GM21367 (cell line): ENCODE results near the gene ZBTB25.

Experiments
- ATAC-seq: cut with Tn5 transposase; IDR thresholded peaks from one replicate; pipeline ENCODE4 v1.9.1; 2021; ENCODE audit not compliant: unreplicated experiment

Gene ZBTB25, protein sequence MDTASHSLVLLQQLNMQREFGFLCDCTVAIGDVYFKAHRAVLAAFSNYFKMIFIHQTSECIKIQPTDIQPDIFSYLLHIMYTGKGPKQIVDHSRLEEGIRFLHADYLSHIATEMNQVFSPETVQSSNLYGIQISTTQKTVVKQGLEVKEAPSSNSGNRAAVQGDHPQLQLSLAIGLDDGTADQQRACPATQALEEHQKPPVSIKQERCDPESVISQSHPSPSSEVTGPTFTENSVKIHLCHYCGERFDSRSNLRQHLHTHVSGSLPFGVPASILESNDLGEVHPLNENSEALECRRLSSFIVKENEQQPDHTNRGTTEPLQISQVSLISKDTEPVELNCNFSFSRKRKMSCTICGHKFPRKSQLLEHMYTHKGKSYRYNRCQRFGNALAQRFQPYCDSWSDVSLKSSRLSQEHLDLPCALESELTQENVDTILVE

GRCh38 chr14:64503434-64504309 is at the start of gene ZBTB25:
ZBTB25 (minus strand) TSS chr14:64503838; CDS start chr14:64490533, 13,305 bp downstream.
- ATAC-seq = peak; percentile 49

GRCh38 chr14:64550621-64551333 is 47.1 kb upstream of the ZBTB25 start:
- ATAC-seq = no peak

DNA sequence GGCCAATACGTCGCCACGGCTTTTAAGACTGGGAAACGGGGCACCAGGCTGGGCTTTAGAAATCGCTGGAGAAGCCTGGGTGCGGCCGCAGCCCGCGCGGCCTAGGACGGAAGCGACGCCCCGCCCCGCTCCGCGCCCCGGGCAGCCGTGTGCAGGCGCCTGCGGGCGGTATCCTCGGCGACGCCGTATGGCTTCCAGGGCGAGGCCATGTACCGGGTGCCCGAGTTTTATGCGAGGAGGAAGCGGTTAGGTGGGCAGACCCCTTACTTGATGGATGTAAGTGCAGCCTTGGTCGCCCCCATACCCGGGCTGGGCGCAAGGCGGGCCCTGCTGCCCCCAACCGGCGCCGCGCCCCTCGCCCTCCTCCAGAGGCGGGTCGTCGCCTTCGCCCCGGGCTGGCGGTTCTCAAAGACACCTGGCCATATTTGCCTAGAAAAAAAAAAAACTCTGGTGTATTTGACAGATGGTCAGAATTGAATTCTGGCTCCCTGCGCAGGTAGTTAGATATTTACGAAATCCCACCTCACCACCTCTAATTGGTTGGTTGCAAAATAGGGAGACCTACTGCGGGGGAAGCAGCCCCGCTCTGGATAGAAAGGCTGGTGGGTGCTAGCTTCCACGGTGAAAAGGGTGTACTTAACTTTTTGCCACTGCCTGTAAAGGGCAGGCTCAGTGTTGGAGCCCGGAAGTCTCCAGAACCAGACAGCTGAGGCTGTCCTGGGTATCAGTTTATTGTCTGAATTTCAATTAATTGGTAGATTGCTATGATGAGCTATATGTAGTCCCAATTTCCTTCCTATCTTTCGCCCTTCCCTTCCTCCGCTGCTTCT is 46.4 kb upstream of the ZBTB25 start, which contains the start of gene PPP1R36:
Gene PPP1R36, plus strand, starts transcription at position 171 of the 830 bp plus-strand sequence. Its CDS starts 37 bp downstream, at position 208.
- no peak for ATAC-seq

- no peak for ATAC-seq
Measured at GRCh38 chr14:64549016-64549415, 45.4 kb upstream of the ZBTB25 start.

DNA sequence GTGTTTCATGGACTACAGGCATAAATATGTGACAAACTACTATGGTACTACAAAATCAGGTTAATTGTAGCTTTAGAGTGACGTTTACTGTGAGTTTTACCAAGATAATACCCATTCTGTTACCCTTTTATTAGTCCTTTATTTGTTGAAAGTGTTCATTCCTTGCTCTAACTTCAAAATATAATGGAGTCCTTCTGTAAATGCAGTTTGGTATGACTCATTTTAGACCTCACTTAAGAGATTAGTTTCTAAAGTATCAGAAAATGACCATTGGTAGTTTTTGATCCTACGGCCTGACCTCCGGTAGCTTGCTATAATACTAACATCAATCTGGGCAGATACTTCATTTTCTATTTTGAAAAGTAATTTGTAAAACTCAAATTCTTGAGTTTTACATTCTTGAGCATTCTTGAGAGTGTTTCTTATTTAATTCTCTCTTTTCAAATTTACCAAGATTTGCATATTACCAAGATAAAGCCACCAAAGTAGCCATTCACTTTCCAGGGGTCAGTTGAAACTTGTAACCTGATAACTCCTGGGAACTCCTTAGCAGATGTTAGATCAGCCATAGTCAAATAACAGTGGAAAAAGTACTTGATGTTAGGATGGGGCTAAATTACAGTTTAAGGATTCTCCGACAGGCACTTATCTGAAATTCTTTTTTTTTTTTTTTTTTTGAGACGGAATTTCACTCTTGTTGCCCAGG is 41.1 kb upstream of the ZBTB25 start:
- no peak for ATAC-seq

DNA sequence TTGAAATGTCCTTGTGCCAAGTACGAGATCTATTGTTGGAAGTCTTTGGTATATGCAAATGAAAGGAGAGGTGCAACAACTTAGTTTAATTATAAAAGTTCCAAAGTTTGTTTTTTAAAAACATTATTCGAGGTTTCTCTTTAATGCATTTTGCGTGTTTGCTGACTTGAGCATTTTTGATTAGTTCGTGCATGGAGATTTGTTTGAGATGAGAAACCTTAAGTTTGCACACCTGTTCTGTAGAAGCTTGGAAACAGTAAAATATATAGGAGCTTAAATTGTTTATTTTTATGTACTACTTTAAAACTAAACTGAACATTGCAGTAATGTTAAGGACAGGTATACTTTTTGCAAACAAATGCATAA is 39.2 kb upstream of the ZBTB25 start:
- ATAC-seq = no peak

DNA sequence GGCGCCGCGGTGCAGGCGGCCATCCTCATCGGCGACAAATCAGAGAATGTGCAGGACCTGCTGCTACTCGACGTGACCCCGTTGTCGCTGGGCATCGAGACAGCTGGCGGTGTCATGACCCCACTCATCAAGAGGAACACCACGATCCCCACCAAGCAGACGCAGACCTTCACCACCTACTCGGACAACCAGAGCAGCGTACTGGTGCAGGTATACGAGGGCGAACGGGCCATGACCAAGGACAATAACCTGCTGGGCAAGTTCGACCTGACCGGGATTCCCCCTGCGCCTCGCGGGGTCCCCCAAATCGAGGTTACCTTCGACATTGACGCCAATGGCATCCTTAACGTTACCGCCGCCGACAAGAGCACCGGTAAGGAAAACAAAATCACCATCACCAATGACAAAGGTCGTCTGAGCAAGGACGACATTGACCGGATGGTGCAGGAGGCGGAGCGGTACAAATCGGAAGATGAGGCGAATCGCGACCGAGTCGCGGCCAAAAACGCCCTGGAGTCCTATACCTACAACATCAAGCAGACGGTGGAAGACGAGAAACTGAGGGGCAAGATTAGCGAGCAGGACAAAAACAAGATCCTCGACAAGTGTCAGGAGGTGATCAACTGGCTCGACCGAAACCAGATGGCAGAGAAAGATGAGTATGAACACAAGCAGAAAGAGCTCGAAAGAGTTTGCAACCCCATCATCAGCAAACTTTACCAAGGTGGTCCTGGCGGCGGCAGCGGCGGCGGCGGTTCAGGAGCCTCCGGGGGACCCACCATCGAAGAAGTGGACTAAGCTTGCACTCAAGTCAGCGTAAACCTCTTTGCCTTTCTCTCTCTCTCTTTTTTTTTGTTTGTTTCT is 38.6 kb upstream of the ZBTB25 start:
- ATAC-seq = no peak

DNA sequence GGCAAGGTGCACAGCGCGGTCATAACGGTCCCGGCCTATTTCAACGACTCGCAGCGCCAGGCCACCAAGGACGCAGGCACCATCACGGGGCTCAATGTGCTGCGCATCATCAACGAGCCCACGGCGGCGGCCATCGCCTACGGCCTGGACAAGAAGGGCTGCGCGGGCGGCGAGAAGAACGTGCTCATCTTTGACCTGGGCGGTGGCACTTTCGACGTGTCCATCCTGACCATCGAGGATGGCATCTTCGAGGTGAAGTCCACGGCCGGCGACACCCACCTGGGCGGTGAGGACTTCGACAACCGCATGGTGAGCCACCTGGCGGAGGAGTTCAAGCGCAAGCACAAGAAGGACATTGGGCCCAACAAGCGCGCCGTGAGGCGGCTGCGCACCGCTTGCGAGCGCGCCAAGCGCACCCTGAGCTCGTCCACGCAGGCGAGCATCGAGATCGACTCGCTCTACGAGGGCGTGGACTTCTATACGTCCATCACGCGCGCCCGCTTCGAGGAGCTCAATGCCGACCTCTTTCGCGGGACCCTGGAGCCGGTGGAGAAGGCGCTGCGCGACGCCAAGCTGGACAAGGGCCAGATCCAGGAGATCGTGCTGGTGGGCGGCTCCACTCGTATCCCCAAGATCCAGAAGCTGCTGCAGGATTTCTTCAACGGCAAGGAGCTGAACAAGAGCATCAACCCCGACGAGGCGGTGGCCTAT is 37.8 kb upstream of the ZBTB25 start:
- no peak for ATAC-seq

DNA sequence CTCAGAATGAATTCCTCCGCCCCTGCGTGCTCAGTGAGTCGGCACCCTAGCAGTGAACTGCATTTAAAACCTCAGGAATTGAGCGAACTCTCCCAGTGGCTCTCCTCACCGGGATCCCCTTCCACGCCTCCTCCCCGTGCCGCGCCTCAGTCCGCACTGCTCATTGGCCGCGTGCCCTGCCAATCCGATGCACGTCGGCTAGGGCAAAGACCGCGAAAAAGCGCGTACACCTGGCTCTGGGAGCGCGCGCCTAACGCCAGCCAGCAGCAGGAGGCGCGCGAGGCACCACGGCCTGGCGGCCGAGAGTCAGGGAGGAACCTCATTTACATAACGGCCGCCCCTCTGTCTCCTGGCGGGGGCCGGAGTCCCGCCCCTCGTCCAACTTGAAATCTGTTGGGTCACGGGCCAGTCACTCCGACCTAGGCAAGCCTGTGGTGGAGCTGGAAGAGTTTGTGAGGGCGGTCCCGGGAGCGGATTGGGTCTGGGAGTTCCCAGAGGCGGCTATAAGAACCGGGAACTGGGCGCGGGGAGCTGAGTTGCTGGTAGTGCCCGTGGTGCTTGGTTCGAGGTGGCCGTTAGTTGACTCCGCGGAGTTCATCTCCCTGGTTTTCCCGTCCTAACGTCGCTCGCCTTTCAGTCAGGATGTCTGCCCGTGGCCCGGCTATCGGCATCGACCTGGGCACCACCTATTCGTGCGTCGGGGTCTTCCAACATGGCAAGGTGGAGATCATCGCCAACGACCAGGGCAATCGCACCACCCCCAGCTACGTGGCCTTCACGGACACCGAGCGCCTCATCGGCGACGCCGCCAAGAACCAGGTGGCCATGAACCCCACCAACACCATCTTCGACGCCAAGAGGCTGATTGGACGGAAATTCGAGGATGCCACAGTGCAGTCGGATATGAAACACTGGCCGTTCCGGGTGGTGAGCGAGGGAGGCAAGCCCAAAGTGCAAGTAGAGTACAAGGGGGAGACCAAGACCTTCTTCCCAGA is 36.9 kb upstream of the ZBTB25 start, which contains the start of gene HSPA2:
Gene HSPA2, plus strand, starts transcription at position 534 of the 995 bp plus-strand sequence. Its CDS starts 109 bp downstream, at position 643.
- ATAC-seq = peak; percentile 93

- ATAC-seq = no peak
Measured at GRCh38 chr14:64536488-64537245, 33.0 kb upstream of the ZBTB25 start.

DNA sequence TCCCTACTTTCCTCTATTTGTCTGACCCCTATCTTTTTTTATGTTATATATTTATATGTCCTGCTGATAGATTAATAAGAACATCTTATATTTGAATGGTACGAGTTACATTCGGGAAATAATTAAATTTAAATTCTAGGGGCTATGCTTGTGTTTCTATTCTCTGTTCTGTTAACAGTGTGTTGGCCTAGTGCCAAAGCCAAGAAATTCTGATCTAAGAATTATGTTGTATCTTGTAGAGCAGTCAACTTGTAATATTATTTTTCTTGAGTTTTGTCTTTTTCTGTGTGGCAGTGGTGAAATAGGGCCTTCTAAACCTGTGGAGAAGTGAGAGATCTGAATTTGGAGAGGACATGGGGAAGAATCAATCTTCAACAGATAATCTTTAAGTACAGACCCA is 27.9 kb upstream of the ZBTB25 start:
- no peak for ATAC-seq

DNA sequence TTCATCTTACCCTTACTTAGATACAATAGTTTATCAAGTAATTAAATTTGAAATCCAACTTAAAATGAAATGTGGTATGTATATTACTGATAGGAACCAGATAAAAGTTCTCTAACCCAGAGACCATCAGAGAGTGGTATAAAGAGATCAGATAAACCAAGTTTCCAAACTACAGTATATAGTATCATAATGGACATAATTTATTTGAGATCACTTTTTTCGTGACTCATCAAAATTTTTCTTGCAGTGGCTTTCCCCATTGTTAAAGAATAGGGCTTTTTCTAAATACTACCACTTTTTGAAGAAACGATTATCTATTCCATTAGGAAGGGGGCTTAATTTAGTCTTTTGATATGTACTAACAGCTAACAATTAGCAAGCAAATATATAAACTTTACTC is 21.7 kb upstream of the ZBTB25 start:
- no peak for ATAC-seq

- ATAC-seq = no peak
Measured at GRCh38 chr14:64522591-64523355, 19.1 kb upstream of the ZBTB25 start.

GRCh38 chr14:64520699-64521098 is 17.1 kb upstream of the ZBTB25 start:
- no peak for ATAC-seq

DNA sequence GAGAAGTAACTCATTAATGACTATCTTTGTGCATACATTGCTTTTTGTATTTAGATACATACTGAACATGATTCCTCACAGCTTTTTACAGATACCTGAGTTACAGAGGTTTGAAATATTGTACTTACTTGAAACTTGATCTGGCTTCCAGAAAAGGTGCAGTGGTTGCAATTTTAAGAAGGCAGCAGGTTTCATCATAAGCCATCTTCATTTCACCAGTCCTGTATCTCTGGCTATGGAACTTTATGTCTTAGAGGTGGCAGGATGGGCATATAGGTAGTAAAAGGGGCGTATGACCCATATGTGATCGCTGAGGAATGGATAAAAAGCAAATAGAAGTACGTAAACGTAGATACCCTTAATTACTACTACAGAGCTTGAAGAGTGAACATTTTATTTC is 14.6 kb upstream of the ZBTB25 start:
- no peak for ATAC-seq
